Spleen (tissue), 11 donors: ENCODE results near the gene FRMD4A. TPM values are rescaled to one million over a fixed set of nuclear protein-coding genes. Genes with fewer than 3 reads are reported as not detected.

Experiments used
- DNase-seq: peaks from one replicate; pipeline ENCODE4 v3.0.0-alpha.2; 2020
- H3K27ac ChIP-seq, 8 donors: fragments of 200-600 bp; sonication (generic) in 7 of 8; 1 replicate in 4 of 8; 2 replicates in 4 of 8; pipeline versions ENCODE4 v1.5.0 to v1.8.0; 2016 to 2021; ENCODE audit warnings: inconsistent platforms in 4 of 8, mild to moderate bottlenecking in 4 of 8, moderate library complexity in 1 of 8
- H3K27me3 ChIP-seq, 7 donors: fragments of 200-600 bp; sonication (generic) in 6 of 7; replicated peaks in 1 of 7; 1 replicate in 4 of 7; 2 replicates in 3 of 7; pipeline versions ENCODE4 v1.5.0 to v1.8.0; 2016 to 2021; ENCODE audit warnings: inconsistent platforms in 3 of 7, mild to moderate bottlenecking in 1 of 7
- H3K36me3 ChIP-seq, 6 donors: fragments of 200-600 bp; sonication (generic) in 5 of 6; 1 replicate in 4 of 6; 2 replicates in 2 of 6; pipeline versions ENCODE4 v1.5.0 to v1.8.0; 2016 to 2021; ENCODE audit warnings: inconsistent platforms in 2 of 6
- H3K4me1 ChIP-seq, 6 donors: fragments of 200-600 bp; sonication (generic) in 5 of 6; 1 replicate in 3 of 6; 2 replicates in 3 of 6; pipeline versions ENCODE4 v1.5.0 to v1.8.0; 2016 to 2021; ENCODE audit warnings: inconsistent platforms in 3 of 6
- H3K4me3 ChIP-seq, 8 donors: fragments of 200-600 bp; sonication (generic) in 7 of 8; 1 replicate in 4 of 8; 2 replicates in 4 of 8; pipeline versions ENCODE4 v1.5.0 to v1.8.0; 2016 to 2021; ENCODE audit warnings: inconsistent platforms in 4 of 8, mild to moderate bottlenecking in 4 of 8, moderate library complexity in 2 of 8
- H3K9me3 ChIP-seq, 8 donors: fragments of 200-600 bp; sonication (generic) in 7 of 8; 1 replicate in 4 of 8; 2 replicates in 4 of 8; pipeline versions ENCODE4 v1.5.0 to v1.8.0; 2016 to 2021; ENCODE audit warnings: inconsistent platforms in 4 of 8
- CTCF ChIP-seq, 11 experiments: fragments of 200-600 bp in 7 of 11; fragments of 450-650 bp in 4 of 11; sonication (generic) in 4 of 11; IDR thresholded peaks in 8 of 11; conservative IDR thresholded peaks in 3 of 11; 1 replicate in 7 of 11; 2 replicates in 4 of 11; pipeline versions ENCODE4 v1.4.0 to v1.8.0; 2016 to 2021; ENCODE audit warnings: antibody characterized with exemption in 11 of 11, inconsistent platforms in 4 of 11, mild to moderate bottlenecking in 1 of 11
- POLR2A ChIP-seq, 3 donors: fragments of 450-650 bp; IDR thresholded peaks; one replicate each; pipeline ENCODE4 v1.5.1; 2017; ENCODE audit warnings: antibody characterized with exemption in 3 of 3, mild to moderate bottlenecking in 1 of 3
- POLR2AphosphoS5 ChIP-seq, 3 donors: sonication (generic); formaldehyde crosslinking; IDR thresholded peaks; one replicate each; pipeline ENCODE4 v1.5.1; 2017; ENCODE audit warnings: antibody characterized with exemption in 3 of 3
- WGBS, 5 donors: extraction: QIAGEN DNeasy Blood & Tissue Kit in 3 of 5; methylation state at CpG; one replicate each; pipeline versions ENCODE4 v1.1.5 to v1.1.7; 2013 to 2018; 5-methylcytosine and 5-hydroxymethylcytosine counted together
- intact Hi-C: fragments of 100-400 bp; cut with DNase I; formaldehyde crosslinking; loops from one replicate; pipeline ENCODE4 v1.15.0; 2023; ENCODE audit warnings: low total_unique reads
- polyA plus RNA-seq, 3 donors: library from polyadenylated mRNA; stranded (reverse); fragments of 200-250 nt; gene quantifications; one replicate each; pipeline ENCODE4 v1.2.1, GENCODE V29; 2013
- total RNA-seq, 7 donors: library from RNA; depleted of rRNA in 3 of 7; stranded (reverse); fragments of >200 nt in 3 of 7; fragmentation: NEBNext Ultra II Directional in 4 of 7; extraction: Animal tissue kit (Norgen Biotek cat#: 25700) in 4 of 7; gene quantifications; one replicate each; pipeline versions ENCODE4 v1.1.0 to v1.2.1, GENCODE V29; 2016 to 2021
- donor health status: healthy with polysubstance abuse.
- donor health status: DM: no; HTN: no; CAD: no; lungs with moderate emphysema.
- donor health status: DM: no; HTN: no; CAD: no.
- donor health status: Bipolar disorder and iron deficiency.
- donor health status: healthy.
- donor health status: DM: no; HTN: no; CAD: no.
- donor health status: DM: yes; HTN: yes; CAD: no.

The FRMD4A gene
- total and polyA plus RNA-seq, 10 donors: 9.2 to 141 (median 80.5) TPM

GRCh38 chr10:14261336-14261735 lies 69.4 kb downstream of the FRMD4A start:
- TF ChIP-seq POLR2A (IDR thresholded peaks at IDR 0.05) (no peak), CTCF (IDR thresholded peaks at IDR 0.05 in 8 of 11, conservative IDR thresholded peaks at IDR 0.05 in 3 of 11) (no peak), POLR2AphosphoS5 (IDR thresholded peaks at IDR 0.05) (no peak)
- H3K36me3 ChIP-seq: no peaks in the 10 kb centered on the region
- H3K4me1 ChIP-seq: no peaks in the 10 kb centered on the region
- no peaks in the 10 kb centered on the region for H3K9me3 ChIP-seq
- no peak for DNase-seq
- 66 to 83% (median 74%) methylated on average over 2 of the region's 2 CpGs for WGBS, 5 donors
- intact Hi-C loops: no loop called here
- H3K4me3 ChIP-seq: no peak overlapping the region
- no peak overlapping the region for H3K27ac ChIP-seq
- H3K27me3 ChIP-seq: peaks cover 0 to 17% (median 0%) of the 10 kb centered on the region in 7 donors

- Histone ChIP-seq H3K4me1 (no peaks in the 10 kb centered on the region), H3K27ac (no peak overlapping the region), H3K27me3 (peaks cover 0 to 17% (median 0%) of the 10 kb centered on the region in 7 donors), H3K36me3 (no peaks in the 10 kb centered on the region), H3K9me3 (no peaks in the 10 kb centered on the region), H3K4me3 (no peak overlapping the region)
- 54 to 77% (median 73%) methylated on average over 7 of the region's 7 CpGs for WGBS, 5 donors
- intact Hi-C loops: no loop called here
- TF ChIP-seq CTCF (IDR thresholded peaks at IDR 0.05 in 8 of 11, conservative IDR thresholded peaks at IDR 0.05 in 3 of 11) (no peak), POLR2AphosphoS5 (IDR thresholded peaks at IDR 0.05) (no peak), POLR2A (IDR thresholded peaks at IDR 0.05) (no peak)
- no peak for DNase-seq
Measured at GRCh38 chr10:14259696-14260566, 70.8 kb downstream of the FRMD4A start.

GRCh38 chr10:14254368-14254767 lies 76.4 kb downstream of the FRMD4A start:
- H3K27me3 ChIP-seq: peaks cover 0 to 8% (median 0%) of the 10 kb centered on the region in 7 donors
- no peak for DNase-seq
- no peak overlapping the region for H3K27ac ChIP-seq
- H3K4me3 ChIP-seq: no peak overlapping the region
- TF ChIP-seq CTCF (IDR thresholded peaks at IDR 0.05 in 8 of 11, conservative IDR thresholded peaks at IDR 0.05 in 3 of 11) (no peak), POLR2A (IDR thresholded peaks at IDR 0.05) (no peak), POLR2AphosphoS5 (IDR thresholded peaks at IDR 0.05) (no peak)
- intact Hi-C loops: no loop called here
- 74 to 90% (median 79%) methylated on average over 2 of the region's 2 CpGs for WGBS, 5 donors
- H3K9me3 ChIP-seq: peaks cover 0 to 15% (median 10%) of the 10 kb centered on the region in 8 donors
- H3K36me3 ChIP-seq: no peaks in the 10 kb centered on the region
- no peaks in the 10 kb centered on the region for H3K4me1 ChIP-seq

- peaks cover 0 to 8% (median 0%) of the 10 kb centered on the region in 7 donors for H3K27me3 ChIP-seq
- no peak for DNase-seq
- WGBS, 5 donors: 74 to 89% (median 85%) methylated on average over 5 of the region's 5 CpGs
- H3K27ac ChIP-seq: no peak overlapping the region
- no peaks in the 10 kb centered on the region for H3K4me1 ChIP-seq
- H3K9me3 ChIP-seq: peaks cover 0 to 15% (median 10%) of the 10 kb centered on the region in 8 donors
- intact Hi-C loops: no loop called here
- H3K36me3 ChIP-seq: no peaks in the 10 kb centered on the region
- no peak for TF ChIP-seq CTCF (IDR thresholded peaks at IDR 0.05 in 8 of 11, conservative IDR thresholded peaks at IDR 0.05 in 3 of 11)
- H3K4me3 ChIP-seq: no peak overlapping the region
Measured at GRCh38 chr10:14253711-14254110, 77.0 kb downstream of the FRMD4A start.
